Sigmoid colon (tissue), 4 donors: ENCODE results near the gene USP17L24.
"Not testable (repeated sequence)": the region's sequence is repeated elsewhere in the genome, so short reads cannot be mapped to it uniquely, and the experiment has no call there.

ENCODE experiments used
- CTCF ChIP-seq, 4 experiments: fragments of 450-650 bp in 3 of 4; fragments of 200-600 bp in 1 of 4; IDR thresholded peaks; one replicate each; pipeline ENCODE4 v1.5.1; 2016 to 2019; ENCODE audit warnings: antibody characterized with exemption in 4 of 4, mild to moderate bottlenecking in 3 of 4, moderate library complexity in 2 of 4
- EP300 ChIP-seq, 4 donors: sonication (generic); formaldehyde crosslinking; IDR thresholded peaks; one replicate each; pipeline ENCODE4 v1.6.1; 2017; ENCODE audit warnings: antibody characterized with exemption in 4 of 4
- POLR2A ChIP-seq, 2 donors: fragments of 450-650 bp; IDR thresholded peaks; one replicate each; pipeline ENCODE4 v1.6.1; 2016; ENCODE audit warnings: antibody characterized with exemption in 2 of 2, mild to moderate bottlenecking in 2 of 2, moderate library complexity in 2 of 2
- POLR2AphosphoS5 ChIP-seq, 4 donors: sonication (generic); formaldehyde crosslinking; IDR thresholded peaks; one replicate each; pipeline ENCODE4 v1.6.1; 2017; ENCODE audit warnings: antibody characterized with exemption in 4 of 4

DNA sequence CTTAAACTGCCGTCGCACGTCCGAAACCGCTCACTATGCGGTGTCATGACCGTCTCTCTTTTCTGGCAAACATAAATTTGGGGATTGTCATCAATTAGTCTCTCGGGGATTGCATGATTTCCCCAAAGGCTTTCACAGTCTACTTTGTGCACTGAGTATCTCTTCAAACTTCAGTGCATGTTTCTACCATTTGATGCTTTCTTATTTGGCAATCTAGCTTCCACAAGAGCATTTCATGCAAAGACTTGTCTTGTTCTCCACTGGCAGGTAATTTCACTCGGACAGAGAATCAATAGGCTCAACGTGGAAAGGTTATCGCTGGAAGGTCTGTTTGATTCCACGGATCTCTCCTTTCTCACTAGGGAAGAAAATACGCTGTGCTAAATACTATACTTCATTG, 774 bp upstream of the USP17L24 start:
- not testable (repeated sequence) for TF ChIP-seq POLR2AphosphoS5, CTCF, POLR2A, EP300 (IDR thresholded peaks at IDR 0.05)
